H54 (cell line): ENCODE measurements around the gene GHRHR.

ENCODE experiments used
- DNase-seq: peaks from one replicate; pipeline ENCODE4 v3.0.0; 2011; ENCODE audit warnings: low spot score, mixed read lengths; ENCODE audit not compliant: insufficient read length
- FAIRE-seq: peaks from 3 replicates; lab custom pipeline; 2011; peaks lifted over from hg19 to GRCh38; lab: Jason Lieb, UNC
- POLR2A ChIP-seq: IDR thresholded peaks from 2 replicates; pipeline ENCODE4 v1.6.1; 2011; ENCODE audit warnings: low read depth, mild to moderate bottlenecking, low read length

The GHRHR gene

DNA sequence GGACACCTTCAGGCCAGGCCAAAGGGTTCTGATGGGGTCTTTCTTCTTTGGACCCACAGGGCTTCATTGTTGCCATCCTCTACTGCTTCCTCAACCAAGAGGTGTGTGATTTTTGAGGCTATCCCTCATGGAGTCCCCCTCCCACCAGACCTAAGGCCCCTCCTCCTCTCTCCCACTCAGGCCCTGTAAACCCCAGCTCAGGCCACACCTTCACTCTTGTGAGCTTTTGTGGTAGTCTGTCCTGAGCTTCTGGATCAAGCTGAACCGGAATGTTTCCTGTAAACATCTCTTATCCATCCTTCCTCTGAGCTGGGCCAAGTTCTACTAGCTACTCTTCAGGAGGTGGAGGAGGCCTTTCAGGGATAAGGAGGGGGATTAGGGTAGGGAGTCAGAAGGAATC lies 13.5 kb downstream of the GHRHR start:
- no peak for TF ChIP-seq POLR2A
- FAIRE-seq (no peak), DNase-seq (no peak)

DNA sequence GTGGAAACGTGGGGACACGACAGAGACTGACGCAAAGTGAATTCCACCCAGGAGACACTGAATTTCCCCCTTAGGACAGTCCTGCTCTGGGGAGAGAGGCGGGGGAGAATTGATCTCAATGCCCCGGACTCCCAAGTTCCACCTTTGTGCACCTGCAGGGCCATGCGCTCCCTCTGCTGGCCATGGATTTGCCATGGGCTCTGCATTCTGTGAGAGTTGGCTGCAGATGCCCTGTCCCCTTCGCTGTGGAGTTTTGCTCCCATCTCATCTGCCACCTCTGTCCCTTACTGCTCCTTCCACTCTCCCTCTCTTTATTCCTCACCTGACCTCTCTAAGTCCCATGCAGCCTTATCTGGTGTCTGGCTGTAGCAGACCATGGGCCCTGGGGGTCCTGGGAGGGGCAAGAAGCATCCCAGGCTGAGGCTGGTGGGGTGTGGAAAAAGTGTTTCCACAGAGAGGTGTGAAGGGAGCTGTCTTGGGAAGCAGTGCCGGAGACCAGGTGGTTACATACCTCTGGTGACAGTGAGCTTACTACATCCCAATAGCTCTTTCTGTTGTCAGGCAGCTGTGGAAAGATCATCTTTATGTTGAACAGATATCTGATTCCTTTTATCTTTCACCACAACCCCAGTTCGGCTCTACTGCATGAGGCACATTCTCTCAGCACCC lies 14.3 kb downstream of the GHRHR start:
- FAIRE-seq: no peak
- DNase-seq: no peak
- no peak for TF ChIP-seq POLR2A

GRCh38 chr7:30979027-30979426 lies 15.3 kb downstream of the GHRHR start:
- DNase-seq: no peak
- no peak for TF ChIP-seq POLR2A
- FAIRE-seq: no peak

- no peak for TF ChIP-seq POLR2A
- FAIRE-seq: no peak
- no peak for DNase-seq
Measured at GRCh38 chr7:30980194-30980593, 16.4 kb downstream of the GHRHR start.

- FAIRE-seq: no peak
- no peak for DNase-seq
- TF ChIP-seq POLR2A: no peak
Measured at GRCh38 chr7:30980751-30981150, 17.0 kb downstream of the GHRHR start.

DNA sequence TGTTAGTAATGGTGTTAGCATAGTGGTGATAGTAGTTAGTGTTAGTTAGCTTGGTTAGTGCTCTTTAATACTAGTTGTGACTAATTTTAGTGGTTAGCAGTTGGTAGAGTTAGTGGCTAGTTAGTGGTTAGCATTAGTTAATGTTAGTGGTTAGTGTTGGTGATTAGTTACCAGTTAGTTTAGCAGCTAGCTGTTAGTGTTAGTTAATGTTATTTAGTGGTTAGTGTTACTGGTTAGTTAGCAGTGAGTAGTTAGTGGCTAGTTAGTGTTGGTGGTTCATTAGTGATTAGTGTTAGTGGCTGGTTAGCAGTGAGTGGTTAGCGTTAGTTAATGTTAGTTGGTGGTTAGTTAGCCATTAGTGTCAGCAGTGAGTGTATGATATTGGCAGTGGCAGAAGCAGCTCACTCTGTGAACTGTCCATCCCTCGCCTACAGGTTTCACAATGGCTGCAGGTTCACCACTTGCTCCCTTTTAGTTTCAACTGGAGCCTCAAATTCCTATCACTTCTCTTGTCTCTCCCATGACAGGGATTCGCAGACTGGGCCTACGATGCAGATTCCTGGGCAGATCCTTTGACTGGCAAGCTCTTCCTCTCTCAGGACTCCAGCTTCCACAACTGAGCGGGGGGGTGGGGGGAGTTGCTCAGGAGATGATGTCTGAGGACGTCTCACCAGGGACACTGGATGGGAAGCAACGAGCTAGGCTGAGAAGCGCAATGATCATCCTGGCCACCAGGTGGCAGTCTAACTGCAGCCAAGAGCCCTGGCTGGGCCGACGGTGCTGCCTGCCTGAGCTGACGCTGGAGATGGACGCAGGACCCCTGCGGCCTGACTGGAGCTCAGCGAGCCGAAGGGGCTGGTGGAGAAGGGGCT lies 19.5 kb downstream of the GHRHR start:
- peak; percentile 97 for DNase-seq

GRCh38 chr7:30983914-30984247 lies 20.1 kb downstream of the GHRHR start:
- FAIRE-seq (no peak), DNase-seq (no peak)
- no peak for TF ChIP-seq POLR2A

More for the DNA sequence above, 19.5 kb downstream of the GHRHR start:
- FAIRE-seq: peak; percentile 38
- no peak for TF ChIP-seq POLR2A

DNA sequence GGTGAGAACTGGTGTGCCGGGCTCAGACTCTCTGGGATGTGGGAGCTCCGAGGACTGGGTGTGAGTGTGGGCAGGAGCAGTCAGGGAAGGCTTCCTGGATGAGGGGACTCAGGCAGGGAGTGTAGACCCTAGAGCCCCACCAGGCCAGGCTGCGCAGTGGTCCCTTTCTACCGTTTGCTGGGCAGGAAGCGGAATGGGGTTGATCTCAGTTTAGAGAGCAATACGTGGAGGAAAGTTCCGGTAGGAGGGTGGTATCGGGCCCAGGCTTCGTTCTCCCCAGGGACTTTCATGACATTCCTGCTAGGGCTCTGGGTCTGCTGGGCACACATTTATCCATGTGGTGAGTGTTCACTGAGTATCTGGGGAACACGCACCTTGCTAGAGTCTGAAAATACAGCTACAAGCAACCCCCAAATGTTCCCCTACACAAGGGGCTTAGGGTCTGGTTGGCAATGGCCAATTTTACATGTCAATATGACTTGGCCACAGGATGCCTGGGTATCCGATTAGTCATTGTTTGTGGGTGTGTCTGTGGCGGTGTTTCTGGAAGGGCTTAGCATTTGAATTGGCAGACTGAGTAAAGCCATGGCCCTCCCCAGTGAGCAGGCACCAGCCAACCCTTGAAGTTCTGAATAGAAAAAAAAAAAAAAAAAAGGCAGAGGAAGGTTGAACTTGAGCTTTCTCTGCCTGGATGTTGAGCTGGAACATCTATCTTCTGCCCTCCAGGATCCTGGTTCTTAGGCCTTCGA lies 20.8 kb downstream of the GHRHR start:
- DNase-seq (peak; percentile 86), FAIRE-seq (no peak)

DNA sequence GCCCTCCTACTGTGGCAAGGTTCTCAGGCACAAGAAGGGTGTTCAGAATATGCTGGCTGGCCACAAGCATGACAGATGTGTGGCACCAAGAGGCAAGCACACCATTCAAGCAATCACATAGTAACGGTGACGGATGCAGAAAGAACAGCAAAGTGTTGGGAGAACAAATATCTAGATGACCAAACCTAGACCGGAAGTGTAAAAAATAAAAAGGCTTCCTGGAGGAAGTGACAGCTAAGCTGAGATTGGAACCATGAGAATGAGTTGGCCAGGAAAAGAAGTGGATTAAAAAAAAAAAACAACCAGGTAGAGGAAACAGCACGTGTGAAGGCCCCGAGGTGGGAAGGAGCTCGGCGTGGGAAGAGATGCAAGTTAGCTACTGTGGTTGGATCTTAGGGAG lies 22.0 kb downstream of the GHRHR start:
- TF ChIP-seq POLR2A: no peak
- FAIRE-seq (no peak), DNase-seq (no peak)

More for the DNA sequence above, 20.8 kb downstream of the GHRHR start:
- no peak for TF ChIP-seq POLR2A

- DNase-seq (no peak), FAIRE-seq (no peak)
- TF ChIP-seq POLR2A: no peak
Measured at GRCh38 chr7:30986331-30986730, 22.6 kb downstream of the GHRHR start.

DNA sequence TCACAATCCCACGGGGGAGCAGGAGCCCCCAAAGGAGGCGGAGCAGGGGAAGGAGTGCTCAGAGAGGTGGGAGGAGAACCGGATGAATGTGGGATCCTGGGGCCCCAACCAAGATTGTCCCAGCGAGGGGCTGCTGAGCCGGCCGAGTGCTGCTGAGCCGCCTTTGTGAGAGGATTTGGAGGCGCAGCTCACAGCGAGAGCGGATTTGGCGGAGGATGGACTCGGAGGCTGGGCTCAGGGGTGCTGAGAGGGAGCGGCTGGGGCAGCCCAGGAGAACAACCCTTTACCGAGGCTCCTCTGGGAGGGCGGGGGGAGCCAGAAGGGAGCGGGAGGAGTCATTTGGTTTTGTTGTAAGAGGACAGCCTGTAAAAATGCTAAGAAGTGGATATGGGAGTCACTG lies 23.0 kb downstream of the GHRHR start:
- FAIRE-seq (no peak), DNase-seq (no peak)
- TF ChIP-seq POLR2A: no peak

GRCh38 chr7:30987178-30987577 lies 23.4 kb downstream of the GHRHR start:
- FAIRE-seq: no peak
- TF ChIP-seq POLR2A: no peak

DNA sequence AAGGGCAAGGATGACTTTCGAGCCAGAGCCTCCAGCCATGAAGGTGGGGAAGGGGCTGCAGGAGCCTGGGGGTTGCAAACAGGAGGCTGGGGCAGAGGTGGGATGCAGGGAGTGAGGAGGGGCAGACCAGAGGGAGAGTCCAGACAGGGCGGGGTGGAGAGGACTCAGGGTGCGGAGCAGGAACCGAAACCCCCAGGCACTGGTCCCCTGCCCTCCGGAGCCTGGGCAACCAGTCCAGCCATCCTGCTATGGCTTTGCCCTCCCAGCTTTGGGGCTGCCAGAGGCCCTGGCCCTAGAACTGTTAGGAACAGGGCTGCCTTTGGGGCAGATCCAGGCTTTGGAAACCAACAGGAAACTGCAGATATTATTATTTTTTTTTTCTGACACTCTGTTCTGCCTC lies 24.2 kb downstream of the GHRHR start:
- no peak for FAIRE-seq
- no peak for DNase-seq
- TF ChIP-seq POLR2A: no peak

More at GRCh38 chr7:30987178-30987577, 23.4 kb downstream of the GHRHR start:
- no peak for DNase-seq
